GM18861 (cell line): ENCODE measurements around the gene WLS.
"Not testable (repeated sequence)": the region's sequence is repeated elsewhere in the genome, so short reads cannot be mapped to it uniquely, and the experiment has no call there.

Experiments
- ATAC-seq: cut with Tn5 transposase; IDR thresholded peaks from one replicate; pipeline ENCODE4 v1.9.1; 2021; ENCODE audit not compliant: unreplicated experiment

Gene WLS

DNA sequence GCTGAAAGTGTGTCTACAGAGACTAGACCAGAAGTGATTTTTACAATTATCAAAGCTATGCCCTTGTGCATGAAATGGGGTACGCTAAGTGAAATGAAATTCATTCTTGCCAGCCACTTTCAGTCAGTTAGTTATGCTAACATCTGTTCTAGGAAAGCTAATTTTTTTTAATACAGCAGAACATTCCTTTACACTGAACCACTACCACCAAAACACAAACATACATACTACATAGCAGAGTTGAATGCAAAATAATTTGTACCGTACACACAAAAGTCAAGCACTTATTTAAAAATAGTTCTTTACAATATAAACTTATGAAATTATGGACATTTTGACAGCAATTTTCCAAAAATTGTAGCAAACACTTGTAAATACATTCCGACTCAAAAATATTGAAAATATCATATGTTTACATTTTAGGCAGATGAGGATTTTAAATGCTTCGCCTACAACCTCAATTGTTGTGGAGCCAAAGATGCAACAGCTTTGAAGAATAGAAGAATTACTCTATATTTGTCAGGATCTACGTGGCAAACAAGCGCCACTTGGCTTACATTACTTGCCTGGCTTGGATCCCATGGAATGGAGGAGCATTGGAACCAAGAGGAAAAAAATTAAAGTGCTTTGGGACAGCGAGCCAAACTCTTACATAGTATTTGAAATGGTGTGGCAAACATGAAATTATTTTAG, 30.6 kb downstream of the WLS start:
- no peak for ATAC-seq

GRCh38 chr1:68199603-68200002, 32.7 kb downstream of the WLS start:
- ATAC-seq, result no peak

DNA sequence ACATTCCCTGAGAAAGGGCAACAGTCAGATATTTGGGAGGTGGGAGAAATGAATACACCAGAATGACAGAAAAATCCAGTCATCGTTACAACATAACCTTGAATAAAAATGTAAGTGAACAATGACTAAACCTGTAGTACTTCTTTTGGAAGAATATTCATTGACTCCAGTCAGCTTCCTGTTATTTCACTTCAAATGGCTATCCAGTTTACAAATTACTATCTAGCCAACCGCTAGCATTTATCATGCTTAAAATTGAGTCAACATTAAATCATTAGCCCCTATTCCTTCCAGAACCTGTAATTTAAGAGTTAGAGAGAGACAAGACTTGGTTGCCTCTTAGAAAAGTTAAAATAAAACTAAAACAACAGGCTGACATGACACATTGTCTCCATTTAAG, 33.6 kb downstream of the WLS start:
- no peak for ATAC-seq

GRCh38 chr1:68197891-68198290, 34.4 kb downstream of the WLS start:
- no peak for ATAC-seq

DNA sequence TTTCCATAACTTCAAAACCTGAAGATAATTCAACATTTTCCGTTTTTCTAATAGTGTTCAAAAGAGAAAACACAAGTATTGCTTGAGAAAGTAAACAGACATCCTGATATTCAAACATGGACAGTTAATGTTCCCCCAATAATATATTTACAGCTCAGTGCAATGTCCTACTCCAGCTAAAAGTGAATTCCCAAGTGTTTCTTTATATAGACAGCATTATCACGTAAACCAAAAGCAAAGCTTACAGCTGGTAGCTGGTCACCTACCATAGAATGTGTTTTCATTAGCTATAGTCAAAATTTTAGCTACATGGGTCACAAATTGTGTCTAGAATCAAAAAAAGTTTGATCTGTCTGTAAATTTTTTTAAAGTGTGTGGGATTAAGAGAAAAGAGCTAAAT, 34.9 kb downstream of the WLS start:
- no peak for ATAC-seq

DNA sequence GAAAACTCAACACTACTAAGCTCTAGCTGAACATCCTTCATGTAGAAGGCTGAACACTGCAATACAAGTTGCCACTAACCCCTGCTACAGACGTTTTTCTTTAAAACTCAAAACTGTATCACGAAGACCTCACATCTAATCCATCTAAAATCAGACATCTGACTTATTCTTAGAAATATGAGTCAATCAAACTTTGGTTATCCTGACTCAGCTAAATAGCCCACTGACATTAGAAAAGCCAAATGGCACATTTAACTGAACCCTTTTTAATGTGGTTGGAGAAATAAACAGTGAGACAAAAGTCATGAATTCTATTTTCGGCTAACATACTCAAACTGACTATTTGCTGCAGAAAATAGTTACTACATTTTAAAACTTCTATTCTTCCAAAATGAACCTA, 35.6 kb downstream of the WLS start:
- ATAC-seq, result no peak

DNA sequence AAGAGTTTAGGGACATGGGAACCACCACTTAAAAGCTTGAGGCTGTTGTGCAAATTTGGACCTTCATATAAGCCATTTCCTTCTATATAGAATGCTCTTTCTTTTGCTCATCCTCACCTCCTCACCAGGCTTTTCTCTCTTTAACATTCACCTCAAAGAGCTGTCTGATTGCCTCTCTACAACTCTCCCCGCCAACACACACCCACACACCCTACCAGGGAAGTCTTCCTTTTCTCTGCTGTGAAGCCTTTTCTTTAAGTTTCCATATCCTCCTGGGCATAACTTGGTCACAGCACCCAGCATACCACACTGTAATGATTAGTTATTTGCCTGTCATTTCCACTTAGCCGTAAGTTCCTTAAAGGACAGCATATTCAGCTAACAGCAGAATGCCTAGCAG, 40.6 kb downstream of the WLS start:
- no peak for ATAC-seq

DNA sequence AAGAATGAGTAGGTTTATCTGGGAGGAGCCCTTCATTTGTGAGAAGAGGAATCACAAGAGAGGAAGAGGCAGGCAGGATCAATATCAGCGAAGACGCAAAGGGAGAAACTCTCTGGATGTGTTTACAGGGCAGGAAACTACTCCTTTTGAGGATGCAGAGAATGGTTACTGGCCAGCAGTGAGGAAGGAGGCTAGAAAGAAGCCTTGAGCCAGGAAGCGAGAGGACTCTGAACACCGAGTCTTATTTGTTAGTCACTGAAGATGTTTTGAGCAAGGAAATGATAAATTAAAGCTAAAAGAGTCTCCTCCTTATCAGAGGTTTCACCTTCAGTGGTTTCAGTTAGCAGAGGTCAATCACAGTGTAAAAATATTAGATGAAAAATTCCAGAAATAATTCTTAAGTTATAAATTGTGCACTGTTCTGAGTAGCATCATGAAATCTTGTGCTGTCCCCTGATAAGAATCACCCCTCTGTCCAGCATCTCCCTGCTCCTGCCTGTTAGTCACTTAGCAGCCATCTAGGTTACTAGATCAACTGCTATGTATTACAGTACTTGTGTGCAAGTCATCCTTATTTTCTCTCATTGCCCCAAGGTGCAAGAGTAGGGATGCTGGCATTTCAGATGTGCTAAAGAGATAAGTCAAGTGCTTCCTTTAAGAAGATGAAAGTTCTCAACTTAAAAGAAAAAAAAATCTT, 43.5 kb downstream of the WLS start:
- ATAC-seq, result no peak

- no peak for ATAC-seq
Observed at GRCh38 chr1:68188060-68188538, 44.2 kb downstream of the WLS start.

DNA sequence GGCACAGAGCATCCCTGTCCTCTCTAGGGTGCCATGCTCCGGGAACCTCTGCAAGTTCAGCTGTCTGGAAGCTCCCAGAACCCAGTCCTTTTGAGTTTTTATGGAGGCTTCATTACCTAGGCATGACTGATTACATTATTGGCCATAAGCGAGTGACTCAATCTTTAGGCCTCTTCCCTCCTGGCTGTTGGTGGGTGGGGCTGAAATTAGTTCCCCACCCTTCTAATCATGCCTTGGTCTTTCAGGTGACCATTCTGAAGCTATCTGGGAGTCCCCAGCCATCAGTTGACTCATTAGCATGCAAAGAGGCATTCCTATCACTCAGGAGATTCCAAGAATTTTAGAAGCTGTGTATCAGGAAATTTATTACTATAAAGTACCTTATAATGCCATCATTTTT, 46.6 kb downstream of the WLS start:
- ATAC-seq, result no peak

DNA sequence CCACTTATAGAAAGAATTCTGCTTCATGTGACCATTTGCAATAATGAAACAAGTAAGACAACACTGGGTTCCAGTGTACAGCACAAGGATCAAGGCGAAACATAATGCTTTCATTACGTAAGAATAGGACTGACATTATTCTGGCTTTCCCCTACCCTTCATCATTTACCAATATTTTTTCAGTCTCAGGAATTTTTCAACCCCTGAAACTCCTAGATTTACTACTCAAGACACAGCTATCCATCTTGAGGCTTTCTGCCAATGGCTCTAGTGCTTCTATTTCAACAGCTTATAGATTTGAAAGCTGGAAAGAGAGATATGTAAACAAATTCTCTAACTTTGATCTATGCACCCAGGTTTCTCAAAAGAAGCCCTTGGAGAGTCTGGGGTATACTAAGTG, 48.4 kb downstream of the WLS start:
- no peak for ATAC-seq

DNA sequence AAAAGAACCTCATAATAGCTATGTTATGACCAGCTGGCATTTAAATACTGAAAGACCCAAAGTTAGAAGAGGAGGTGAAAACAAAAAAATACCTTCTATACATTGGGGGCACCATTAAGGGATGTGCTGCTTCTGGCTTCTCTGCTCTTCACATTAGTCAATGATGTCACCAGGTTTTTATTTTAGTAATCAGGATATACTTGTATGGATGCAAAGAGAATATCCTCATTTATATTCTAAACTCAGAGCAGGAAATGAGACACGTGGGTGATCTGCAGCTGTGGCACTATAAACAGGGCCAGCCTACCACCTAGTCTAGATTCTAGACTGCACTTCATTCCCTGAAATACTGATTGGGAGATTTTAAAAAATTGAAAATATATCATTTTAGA, 51.2 kb downstream of the WLS start:
- peak; percentile 17 for ATAC-seq

GRCh38 chr1:68180441-68181164, 51.7 kb downstream of the WLS start:
- ATAC-seq, result peak; percentile 40

DNA sequence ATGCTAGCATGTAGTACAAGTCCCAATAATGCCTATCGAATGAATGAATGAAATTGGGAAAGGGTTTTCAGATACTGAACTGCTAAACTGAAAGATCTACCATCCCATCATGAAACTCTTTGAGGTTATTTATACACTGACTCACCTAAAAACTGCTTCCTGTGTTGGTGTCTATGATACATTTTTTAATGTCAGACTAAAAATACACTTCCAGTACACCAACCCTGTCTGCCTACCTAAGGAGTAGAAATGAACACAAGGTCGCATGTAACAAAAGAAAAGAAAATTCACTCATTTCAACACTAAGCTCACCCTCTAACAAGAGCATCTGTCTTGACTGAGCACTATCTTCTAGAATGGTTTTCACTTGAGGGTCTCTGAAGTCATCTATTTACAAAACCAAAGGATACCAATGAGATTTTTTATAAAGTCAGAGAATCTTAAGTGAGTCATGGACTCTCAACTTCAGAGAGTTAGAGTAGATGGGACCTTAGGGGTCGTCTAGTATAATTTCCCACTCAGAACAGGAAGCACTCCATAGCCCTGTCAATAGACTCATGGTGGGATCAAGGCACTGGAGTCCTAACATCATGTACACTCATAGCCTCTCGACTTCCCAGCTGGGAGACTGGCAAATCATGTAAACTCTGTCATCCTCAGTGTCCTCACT, 53.4 kb downstream of the WLS start:
- ATAC-seq, result peak; percentile 52

DNA sequence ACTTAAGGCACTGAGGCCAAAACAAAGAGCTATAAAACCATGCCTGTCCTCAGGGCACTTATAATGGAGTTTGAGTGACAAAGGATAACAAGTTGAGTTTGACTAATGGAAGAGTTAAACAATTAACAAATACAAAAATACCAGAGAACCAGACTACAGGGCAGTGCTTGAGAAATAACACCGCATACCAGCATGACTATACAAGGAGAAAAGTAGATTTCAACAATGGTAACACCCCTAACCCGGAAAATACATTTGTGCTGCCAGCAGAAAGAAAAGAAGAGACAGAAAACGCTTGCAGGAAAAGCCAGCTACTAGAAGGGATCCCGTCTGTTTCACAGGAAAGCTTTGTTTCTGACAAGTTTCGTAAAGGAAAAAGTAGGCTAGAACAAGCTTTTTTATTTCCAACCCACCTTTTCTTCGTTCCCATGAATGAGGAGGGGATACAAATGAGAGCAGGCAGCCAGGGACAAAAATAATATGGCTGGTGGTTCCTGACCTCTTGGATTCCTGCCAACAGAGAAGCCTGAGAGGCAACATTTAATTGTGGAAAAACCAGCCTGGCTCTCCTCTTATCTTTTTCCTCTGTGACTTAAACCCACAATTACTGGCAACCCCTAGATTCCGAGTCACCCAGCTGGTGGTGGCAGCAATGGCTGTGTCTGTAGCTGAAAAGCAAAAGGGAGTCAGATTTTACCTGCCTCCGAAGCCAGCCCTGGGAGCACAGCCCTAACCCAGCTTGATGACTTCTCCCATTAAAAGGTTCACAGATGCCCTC, 56.5 kb downstream of the WLS start:
- no peak for ATAC-seq

DNA sequence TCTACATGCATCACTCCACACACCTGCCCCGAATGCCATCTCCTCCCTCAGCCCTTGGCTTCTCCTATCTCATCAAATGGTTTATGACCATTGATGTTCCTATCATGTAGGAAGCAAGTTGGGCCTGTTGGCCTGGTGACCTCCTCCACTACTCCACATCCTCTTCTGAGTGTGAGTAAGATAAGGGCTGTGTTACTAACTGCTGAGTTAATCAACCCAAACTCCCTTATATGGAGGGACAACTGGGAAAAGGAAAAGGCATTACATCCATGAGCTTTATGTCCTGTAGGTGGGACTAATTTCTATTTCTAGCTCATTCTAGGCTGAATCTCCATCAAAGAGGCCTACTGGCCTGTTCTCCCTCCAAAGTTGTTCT, 57.6 kb downstream of the WLS start:
- no peak for ATAC-seq

- ATAC-seq, result no peak
Observed at GRCh38 chr1:68173936-68174737, 58.2 kb downstream of the WLS start.

GRCh38 chr1:68173283-68173935, 58.9 kb downstream of the WLS start:
- no peak for ATAC-seq

- not testable (repeated sequence) for ATAC-seq
Observed at GRCh38 chr1:68171795-68172194, 60.5 kb downstream of the WLS start.
